H1 (cell line): ENCODE data around the gene B3GALT5. TPM values are rescaled to one million over a fixed set of nuclear protein-coding genes. Genes with fewer than 3 reads are reported as not detected.
A peak's percentile ranks its signal among the peaks of the same experiment; 100 is the strongest.

ENCODE experiments used
- CTCF ChIA-PET: fragments of 300-600 bp; sonication (Branson Sonifier 250); formaldehyde crosslinking; loops from one replicate; lab custom pipeline; 2021; ENCODE audit not compliant: partially characterized antibody; lab: Charles Lee
- POLR2A ChIA-PET: fragments of 300-600 bp; sonication (Branson Sonifier 250); formaldehyde crosslinking; loops from one replicate; lab custom pipeline; 2021; ENCODE audit warnings: inconsistent platforms; ENCODE audit not compliant: partially characterized antibody; lab: Charles Lee
- DNase-seq, 2 experiments: peaks; one replicate each; pipeline versions ENCODE4 v3.0.0 to v3.0.0-alpha.2; 2010 to 2022; ENCODE audit warnings: low spot score in 2 of 2, low read depth in 1 of 2, mixed read lengths in 1 of 2
- FAIRE-seq: peaks from 2 replicates; lab custom pipeline; 2011; peaks lifted over from hg19 to GRCh38; lab: Jason Lieb, UNC
- H2AFZ ChIP-seq: 2 replicates; pipeline ENCODE4 v1.8.1; 2012; ENCODE audit warnings: low read length, inconsistent platforms
- H2AK5ac ChIP-seq: 2 replicates; pipeline ENCODE4 v1.6.1; 2013; ENCODE audit warnings: low read depth, low read length
- H2BK120ac ChIP-seq: replicated peaks from 2 replicates; pipeline ENCODE3; 2013; ENCODE audit warnings: low read depth, low read length, inconsistent platforms
- H2BK12ac ChIP-seq: 2 replicates; pipeline ENCODE4 v1.6.1; 2013; ENCODE audit warnings: low read depth, low read length
- H2BK15ac ChIP-seq: 2 replicates; pipeline ENCODE4 v1.6.1; 2013; ENCODE audit warnings: low read length
- H2BK20ac ChIP-seq: 2 replicates; pipeline ENCODE4 v1.6.1; 2013; ENCODE audit warnings: low read length
- H2BK5ac ChIP-seq: 2 replicates; pipeline ENCODE4 v1.6.1; 2013; ENCODE audit warnings: low read depth, low read length
- H3K14ac ChIP-seq: 2 replicates; pipeline ENCODE4 v1.6.1; 2013; ENCODE audit warnings: inconsistent platforms; ENCODE audit not compliant: insufficient read length
- H3K18ac ChIP-seq: 2 replicates; pipeline ENCODE4 v1.6.1; 2013; ENCODE audit warnings: low read length; ENCODE audit errors: extremely low read depth
- H3K23ac ChIP-seq: 2 replicates; pipeline ENCODE4 v1.6.1; 2013; ENCODE audit warnings: inconsistent platforms; ENCODE audit not compliant: insufficient read length
- H3K23me2 ChIP-seq: 2 replicates; pipeline ENCODE4 v1.6.1; 2013; ENCODE audit warnings: low read depth, low read length
- H3K27ac ChIP-seq: 2 replicates; pipeline ENCODE4 v1.6.1; 2011; ENCODE audit warnings: low read depth, low read length, inconsistent platforms
- H3K27me3 ChIP-seq, 4 experiments: replicated peaks in 1 of 4; 1 replicate in 1 of 4; 2 replicates in 3 of 4; pipeline versions ENCODE4 v1.6.1 to v1.8.1; 2011 to 2013; ENCODE audit warnings: low read length in 3 of 4, mild to moderate bottlenecking in 3 of 4, inconsistent platforms in 2 of 4, mixed read lengths in 2 of 4, moderate library complexity in 1 of 4; ENCODE audit not compliant: control insufficient read depth in 3 of 4, insufficient read depth in 3 of 4; ENCODE audit errors: extremely low read depth in 1 of 4
- H3K36me3 ChIP-seq, 4 experiments: 2 replicates each; pipeline versions ENCODE4 v1.6.1 to v1.8.1; 2011 to 2013; ENCODE audit warnings: mild to moderate bottlenecking in 4 of 4, low read length in 3 of 4, moderate library complexity in 2 of 4, control low read depth in 1 of 4, inconsistent platforms in 1 of 4; ENCODE audit not compliant: insufficient read depth in 4 of 4, control insufficient read depth in 2 of 4
- H3K4ac ChIP-seq: replicated peaks from 2 replicates; pipeline ENCODE3; 2013; ENCODE audit warnings: low read length, low read depth, mixed read lengths, inconsistent platforms; ENCODE audit not compliant: insufficient read length
- H3K4me1 ChIP-seq, 4 experiments: replicated peaks in 1 of 4; 1 replicate in 1 of 4; 2 replicates in 3 of 4; pipeline versions ENCODE4 v1.6.1 to v1.8.1; 2011 to 2013; ENCODE audit warnings: low read length in 3 of 4, inconsistent platforms in 2 of 4, mixed read lengths in 1 of 4; ENCODE audit not compliant: insufficient read depth in 4 of 4, control insufficient read depth in 3 of 4
- H3K4me2 ChIP-seq, 2 experiments: 2 replicates each; pipeline versions ENCODE4 v1.6.1 to v1.8.1; 2011 to 2013; ENCODE audit warnings: low read depth in 2 of 2, low read length in 2 of 2, control low read depth in 1 of 2, inconsistent platforms in 1 of 2, mild to moderate bottlenecking in 1 of 2; ENCODE audit not compliant: insufficient read depth in 1 of 2
- H3K4me3 ChIP-seq, 4 experiments: fragments of 200-600, 300-600 bp in 1 of 4; sonication (generic), shearing (Covaris generic), sonication (Bioruptor Twin) in 1 of 4; 2 replicates each; pipeline versions ENCODE4 v1.5.1 to v1.8.1; 2011 to 2016; ENCODE audit warnings: low read length in 4 of 4, low read depth in 3 of 4, control low read depth in 2 of 4, inconsistent platforms in 2 of 4, mild to moderate bottlenecking in 2 of 4, mixed read lengths in 1 of 4, moderate library complexity in 1 of 4; ENCODE audit not compliant: insufficient read depth in 2 of 4; ENCODE audit errors: extremely low read depth in 1 of 4
- H3K56ac ChIP-seq: replicated peaks from 2 replicates; pipeline ENCODE3; 2013; ENCODE audit warnings: low read depth, mild to moderate bottlenecking, mixed read lengths, low read length, inconsistent platforms; ENCODE audit not compliant: insufficient read length
- H3K79me1 ChIP-seq: 2 replicates; pipeline ENCODE4 v1.6.1; 2013; ENCODE audit warnings: low read depth, low read length, control low read depth
- H3K79me2 ChIP-seq, 2 experiments: 2 replicates each; pipeline versions ENCODE4 v1.6.1 to v1.8.1; 2012 to 2013; ENCODE audit warnings: low read length in 2 of 2, mild to moderate bottlenecking in 2 of 2, inconsistent platforms in 1 of 2; ENCODE audit not compliant: insufficient read depth in 2 of 2, control insufficient read depth in 1 of 2
- H3K9ac ChIP-seq, 4 experiments: replicated peaks in 1 of 4; 1 replicate in 1 of 4; 2 replicates in 3 of 4; pipeline versions ENCODE4 v1.6.1 to v1.8.1; 2011 to 2013; ENCODE audit warnings: low read depth in 3 of 4, low read length in 3 of 4, control low read depth in 2 of 4, mild to moderate bottlenecking in 2 of 4, moderate library complexity in 2 of 4, inconsistent platforms in 1 of 4; ENCODE audit errors: extremely low read depth in 1 of 4
- H3K9me3 ChIP-seq, 2 experiments: 2 replicates each; pipeline versions ENCODE4 v1.6.1 to v1.8.1; 2012 to 2013; ENCODE audit warnings: mild to moderate bottlenecking in 2 of 2, moderate library complexity in 2 of 2, control low read depth in 1 of 2, inconsistent platforms in 1 of 2, low read depth in 1 of 2, low read length in 1 of 2, mixed read lengths in 1 of 2; ENCODE audit not compliant: insufficient read depth in 2 of 2
- H4K20me1 ChIP-seq, 2 experiments: replicated peaks in 1 of 2; 2 replicates each; pipeline versions ENCODE3 to v1.8.1; 2011 to 2013; ENCODE audit warnings: inconsistent platforms in 2 of 2, low read length in 2 of 2, mild to moderate bottlenecking in 1 of 2; ENCODE audit not compliant: insufficient read depth in 2 of 2, control insufficient read depth in 1 of 2
- H4K5ac ChIP-seq: 2 replicates; pipeline ENCODE4 v1.6.1; 2013; ENCODE audit warnings: low read length, low read depth, mixed read lengths, inconsistent platforms; ENCODE audit not compliant: insufficient read length
- H4K8ac ChIP-seq: 2 replicates; pipeline ENCODE4 v1.8.0; 2013; ENCODE audit warnings: mild to moderate bottlenecking, moderate library complexity, low read length, inconsistent platforms; ENCODE audit not compliant: insufficient read depth; ENCODE audit errors: extremely low read depth
- H4K91ac ChIP-seq: replicated peaks from 2 replicates; pipeline ENCODE3; 2013; ENCODE audit warnings: low read length, mixed read lengths, inconsistent platforms; ENCODE audit not compliant: insufficient read length
- CBX8 ChIP-seq: fragments of 300-800, 300-1000 bp; sonication (generic); IDR thresholded peaks from 2 replicates; pipeline ENCODE4 v1.7.1; 2016; ENCODE audit warnings: low read depth, low read length, borderline replicate concordance
- CHD2 ChIP-seq: IDR thresholded peaks from 2 replicates; pipeline ENCODE4 v1.6.1; 2012; ENCODE audit warnings: low read length, improper control_type of control experiment
- GABPA ChIP-seq: IDR thresholded peaks from 2 replicates; pipeline ENCODE4 v1.6.1; 2011; ENCODE audit warnings: mild to moderate bottlenecking, low read length, moderate library complexity, borderline replicate concordance; ENCODE audit not compliant: insufficient read depth
- HDAC2 ChIP-seq, 2 experiments: fragments of 300-600 bp in 1 of 2; sonication (generic) in 1 of 2; IDR thresholded peaks; 2 replicates each; pipeline ENCODE4 v1.6.1; 2011 to 2012; ENCODE audit warnings: low read depth in 2 of 2, low read length in 2 of 2, mild to moderate bottlenecking in 2 of 2, moderate library complexity in 2 of 2, borderline replicate concordance in 1 of 2, inconsistent platforms in 1 of 2
- JUND ChIP-seq: IDR thresholded peaks from 2 replicates; pipeline ENCODE4 v1.6.1; 2011; ENCODE audit warnings: mild to moderate bottlenecking, improper control_type of control experiment, low read length
- KDM1A ChIP-seq: fragments of 200-600, 300-600 bp; sonication (generic); IDR thresholded peaks from 2 replicates; pipeline ENCODE4 v1.7.1; 2016; ENCODE audit warnings: mild to moderate bottlenecking, low read length, borderline replicate concordance
- KDM5A ChIP-seq: fragments of 200-600 bp; IDR thresholded peaks from 2 replicates; pipeline ENCODE4 v1.7.1; 2012; ENCODE audit warnings: mild to moderate bottlenecking, low read length, inconsistent platforms, mixed read lengths
- RBBP5 ChIP-seq: IDR thresholded peaks from 2 replicates; pipeline ENCODE4 v1.7.1; 2012; ENCODE audit warnings: low read depth, mild to moderate bottlenecking, inconsistent platforms, low read length, moderate library complexity, borderline replicate concordance
- SIRT6 ChIP-seq: IDR thresholded peaks from one replicate; pipeline ENCODE4 v1.7.1; 2012; ENCODE audit warnings: low read length, inconsistent platforms
- WGBS, 2 experiments: shearing (Covaris generic) in 1 of 2; methylation state at CpG; one replicate each; pipeline versions ENCODE4 v1.1.6 to v1.1.7; 2013 to 2015; ENCODE audit warnings: low lambda C conversion rate in 2 of 2, mixed read lengths in 2 of 2, inconsistent platforms in 1 of 2, low coverage in 1 of 2, missing lambda C conversion rate in 1 of 2; ENCODE audit not compliant: insufficient replicate concordance in 2 of 2, insufficient coverage in 1 of 2, insufficient read length in 1 of 2; ENCODE audit errors: extremely low coverage in 1 of 2, missing lambda C conversion rate in 1 of 2; 5-methylcytosine and 5-hydroxymethylcytosine counted together
- polyA plus RNA-seq, 7 experiments: library from polyadenylated mRNA; depleted of rRNA in 3 of 7; stranded (reverse) in 5 of 7; unstranded in 2 of 7; fragments of >200 nt in 5 of 7; fragments of 200-250 nt in 2 of 7; gene quantifications; 1 replicate in 5 of 7; 2 replicates in 1 of 7; 4 replicates in 1 of 7; pipeline versions ENCODE4 v1.2.1 to v1.2.3, GENCODE V29; 2011 to 2013; ENCODE audit warnings: missing spikeins in 2 of 7, mixed read lengths in 2 of 7
- total RNA-seq: library from RNA; stranded (reverse); fragmentation: NEBNext Ultra II Directional; extraction: Animal tissue kit (Norgen Biotek cat#: 25700); gene quantifications from 2 replicates; pipeline ENCODE4 v1.2.1, GENCODE V29; 2021
- TF ChIP-seq, protein P1 (sequence below): IDR thresholded peaks from 2 replicates; pipeline ENCODE4 v1.6.1; 2011; ENCODE audit warnings: low read depth, mild to moderate bottlenecking, low read length; ENCODE audit not compliant: insufficient read depth
- TF ChIP-seq, protein P2 (sequence below): IDR thresholded peaks from 2 replicates; pipeline ENCODE4 v1.6.1; 2012; ENCODE audit warnings: low read length, inconsistent platforms

The B3GALT5 gene
- total and polyA plus RNA-seq, 2 of the 8 experiments (the other 6 are each of a cell fraction or from before 2014, with no cell fraction given): 11.9 to 25.1 TPM

DNA sequence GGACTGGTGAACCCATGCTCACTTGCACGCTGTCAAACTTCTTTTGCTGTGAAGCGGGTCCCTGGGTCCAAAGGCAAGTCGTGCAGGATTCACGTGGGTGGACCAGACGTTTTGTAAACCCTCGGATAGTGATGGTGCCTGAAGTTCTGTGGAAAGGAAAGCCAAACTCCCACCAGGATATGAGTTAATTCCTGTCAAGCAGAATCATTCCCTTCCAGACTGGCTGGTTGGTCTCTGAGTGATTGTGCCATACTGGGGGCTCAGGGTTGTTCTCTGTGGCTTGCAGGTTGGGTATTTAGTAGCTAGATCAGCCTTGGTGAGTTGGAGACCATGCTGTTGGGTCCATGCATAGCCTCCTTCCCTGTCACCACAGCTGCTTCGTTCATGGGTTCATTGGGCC is 99.5 kb downstream of the B3GALT5 start:
- Histone ChIP-seq H4K91ac (no peak overlapping the region), H3K14ac (no peak overlapping the region), H3K79me1 (no peaks in the 10 kb centered on the region; the same call in 1 of the 2 replicates), H2BK120ac (no peak overlapping the region), H4K5ac (no peak overlapping the region), H4K20me1 (no peaks in the 10 kb centered on the region), H2AK5ac (no peak overlapping the region; the same call in 1 of the 2 replicates), H3K4me1 (peaks cover 1 to 10% (median 5%) of the 10 kb centered on the region in 4 experiments; a peak in 5 of 7 replicates), H3K23me2 (no peaks in the 10 kb centered on the region), H3K4me2 (no peak overlapping the region), H2BK12ac (peak overlapping the region; percentile 89; the same call in 1 of the 2 replicates), H3K36me3 (no peaks in the 10 kb centered on the region), H3K79me2 (no peaks in the 10 kb centered on the region), H3K4ac (no peak overlapping the region), H2BK5ac (0 out of 2 replicates have a peak overlapping the region, but pooled peaks have one; percentile 9), H3K23ac (no peak overlapping the region), H3K56ac (no peak overlapping the region), H3K4me3 (no peak overlapping the region), H3K27ac (no peak overlapping the region), H2BK20ac (peak overlapping the region; percentile 82), H3K9me3 (no peaks in the 10 kb centered on the region), H2BK15ac (peak overlapping the region; percentile 89; the same call in 1 of the 2 replicates), H3K27me3 (no peaks in the 10 kb centered on the region), H3K18ac (peak overlapping the region; percentile 62; the same call in 1 of the 2 replicates), H4K8ac (no peak overlapping the region), H2AFZ (no peak overlapping the region), H3K9ac (no peak overlapping the region)
- no peak for DNase-seq
- no peak for FAIRE-seq
- CTCF ChIA-PET: interaction anchor here (0.6 to 9.2 kb wide), 8 partner anchors 11 to 1181 kb away, joined by 3 to 62 read pairs (median 7); no protein-coding TSS in a partner anchor
- POLR2A ChIA-PET: no interaction called here
- 91% methylated on average over 7 of the region's 7 CpGs; no CpG with 5 or more reads in 1 of the 2 experiments for WGBS, 2 experiments
- TF ChIP-seq HDAC2 (IDR thresholded peaks at IDR 0.05; ENCODE audit: borderline replicate concordance in 1 of 2, low read depth in 2 of 2, low read length in 2 of 2) (no peak), RBBP5 (no peak), SIRT6 (no peak), CHD2 (no peak), CBX8 (no peak), KDM1A (no peak), GABPA (no peak), KDM5A (no peak), JUND (no peak)
- TF ChIP-seq, protein P1, sequence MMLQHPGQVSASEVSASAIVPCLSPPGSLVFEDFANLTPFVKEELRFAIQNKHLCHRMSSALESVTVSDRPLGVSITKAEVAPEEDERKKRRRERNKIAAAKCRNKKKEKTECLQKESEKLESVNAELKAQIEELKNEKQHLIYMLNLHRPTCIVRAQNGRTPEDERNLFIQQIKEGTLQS: no peak
- TF ChIP-seq, protein P2, sequence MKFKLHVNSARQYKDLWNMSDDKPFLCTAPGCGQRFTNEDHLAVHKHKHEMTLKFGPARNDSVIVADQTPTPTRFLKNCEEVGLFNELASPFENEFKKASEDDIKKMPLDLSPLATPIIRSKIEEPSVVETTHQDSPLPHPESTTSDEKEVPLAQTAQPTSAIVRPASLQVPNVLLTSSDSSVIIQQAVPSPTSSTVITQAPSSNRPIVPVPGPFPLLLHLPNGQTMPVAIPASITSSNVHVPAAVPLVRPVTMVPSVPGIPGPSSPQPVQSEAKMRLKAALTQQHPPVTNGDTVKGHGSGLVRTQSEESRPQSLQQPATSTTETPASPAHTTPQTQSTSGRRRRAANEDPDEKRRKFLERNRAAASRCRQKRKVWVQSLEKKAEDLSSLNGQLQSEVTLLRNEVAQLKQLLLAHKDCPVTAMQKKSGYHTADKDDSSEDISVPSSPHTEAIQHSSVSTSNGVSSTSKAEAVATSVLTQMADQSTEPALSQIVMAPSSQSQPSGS: no peak
